IPS-18a (cell line): ENCODE measurements around the gene PGAM4.

Experiments used
- H3K27ac ChIP-seq: one replicate; pipeline ENCODE4 v1.5.1; 2013; ENCODE audit warnings: low read length
- H3K27me3 ChIP-seq: one replicate; pipeline ENCODE4 v1.6.1; 2013; ENCODE audit warnings: mild to moderate bottlenecking, low read length; ENCODE audit not compliant: control insufficient read depth, insufficient read depth
- H3K36me3 ChIP-seq: one replicate; pipeline ENCODE4 v1.6.1; 2013; ENCODE audit warnings: low read depth, low read length; ENCODE audit not compliant: control insufficient read depth
- H3K4me1 ChIP-seq: one replicate; pipeline ENCODE4 v1.6.1; 2013; ENCODE audit warnings: low read depth, low read length; ENCODE audit not compliant: control insufficient read depth
- H3K4me3 ChIP-seq: one replicate; pipeline ENCODE4 v1.5.1; 2013; ENCODE audit warnings: low read length
- H3K9ac ChIP-seq: one replicate; pipeline ENCODE4 v1.6.1; 2013; ENCODE audit warnings: mild to moderate bottlenecking, low read length, moderate library complexity
- H3K9me3 ChIP-seq: one replicate; pipeline ENCODE4 v1.6.1; 2013; ENCODE audit warnings: low read depth, low read length; ENCODE audit not compliant: control insufficient read depth

Gene PGAM4

DNA sequence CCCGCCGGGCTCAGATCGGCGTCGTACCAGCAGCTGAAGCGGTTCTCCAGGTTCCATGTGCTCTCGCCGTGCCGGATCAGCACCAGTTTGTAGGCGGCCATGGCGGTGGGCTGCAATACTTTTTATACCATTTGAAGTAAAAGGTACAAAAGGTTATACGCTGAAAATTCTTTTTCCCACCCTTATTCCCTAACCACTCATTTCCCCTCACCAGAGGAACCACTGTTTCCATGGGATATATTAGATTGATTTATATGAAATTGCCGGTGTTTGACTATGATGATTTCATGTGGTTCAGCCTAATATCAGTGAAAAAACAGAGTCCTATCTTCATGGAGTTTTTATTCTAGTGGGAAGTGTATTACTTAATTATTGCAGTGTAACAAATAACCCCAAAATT, at the start of gene PGAM4:
Gene PGAM4, minus strand, starts transcription at position 101 of the 400 bp plus-strand sequence. Its CDS starts 0 bp downstream, at position 101.
- Histone ChIP-seq H3K4me3 (no peak within 1 kb of the TSS), H3K36me3 (no peaks in the 10 kb centered on the region), H3K9ac (no peak within 1 kb of the TSS), H3K27me3 (no peaks in the 10 kb centered on the region), H3K4me1 (no peaks in the 10 kb centered on the region), H3K9me3 (peaks cover 9% of the 10 kb centered on the region), H3K27ac (no peak within 1 kb of the TSS)

DNA sequence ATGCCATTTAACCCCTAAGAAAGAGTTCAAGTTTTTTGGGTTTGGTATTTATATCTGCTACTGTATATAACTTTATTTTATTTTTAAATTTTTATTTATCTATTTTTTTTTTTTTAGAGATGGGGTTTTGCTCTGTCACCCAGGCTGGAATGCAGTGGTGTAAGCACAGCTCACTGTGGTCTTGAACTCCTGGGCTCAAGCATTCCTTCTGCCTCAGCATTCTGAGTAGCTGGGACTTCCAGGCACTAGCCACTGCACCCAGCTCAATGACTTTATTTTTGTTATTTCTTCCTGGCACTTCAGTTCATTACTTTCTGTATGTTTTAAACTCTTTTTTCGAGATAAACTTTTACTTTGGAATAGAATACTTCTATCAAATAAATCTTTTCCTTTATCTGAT, 42.4 kb upstream of the PGAM4 start:
- H3K36me3 ChIP-seq = no peaks in the 10 kb centered on the region
- H3K27me3 ChIP-seq = no peaks in the 10 kb centered on the region
- H3K9me3 ChIP-seq = peaks cover 6% of the 10 kb centered on the region
- no peaks in the 10 kb centered on the region for H3K4me1 ChIP-seq
- H3K4me3 ChIP-seq = no peak overlapping the region
- H3K27ac ChIP-seq = no peak overlapping the region
- H3K9ac ChIP-seq = no peak overlapping the region

DNA sequence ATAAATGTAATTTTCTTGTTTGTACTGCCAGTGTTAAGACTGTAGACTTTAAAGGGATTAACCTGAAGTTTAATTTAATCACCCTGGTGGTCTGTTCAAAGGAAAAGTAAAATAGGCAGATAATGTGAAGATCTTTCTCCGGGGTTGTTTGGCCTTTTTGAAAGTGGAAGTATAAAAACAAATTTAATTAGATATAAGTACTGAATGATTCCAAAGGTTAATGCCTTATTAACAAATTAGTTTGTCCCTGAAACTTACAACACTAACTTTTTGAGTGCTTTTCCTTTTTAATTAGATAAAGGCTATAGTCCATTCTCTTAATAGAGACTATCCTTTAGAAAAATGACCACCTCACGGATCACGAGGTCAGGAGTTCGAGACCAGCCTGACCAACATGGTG, 10.4 kb upstream of the PGAM4 start:
- Histone ChIP-seq H3K9ac (no peak overlapping the region), H3K27me3 (no peaks in the 10 kb centered on the region), H3K4me3 (no peak overlapping the region), H3K4me1 (no peaks in the 10 kb centered on the region), H3K9me3 (peaks cover 11% of the 10 kb centered on the region), H3K27ac (no peak overlapping the region), H3K36me3 (no peaks in the 10 kb centered on the region)

DNA sequence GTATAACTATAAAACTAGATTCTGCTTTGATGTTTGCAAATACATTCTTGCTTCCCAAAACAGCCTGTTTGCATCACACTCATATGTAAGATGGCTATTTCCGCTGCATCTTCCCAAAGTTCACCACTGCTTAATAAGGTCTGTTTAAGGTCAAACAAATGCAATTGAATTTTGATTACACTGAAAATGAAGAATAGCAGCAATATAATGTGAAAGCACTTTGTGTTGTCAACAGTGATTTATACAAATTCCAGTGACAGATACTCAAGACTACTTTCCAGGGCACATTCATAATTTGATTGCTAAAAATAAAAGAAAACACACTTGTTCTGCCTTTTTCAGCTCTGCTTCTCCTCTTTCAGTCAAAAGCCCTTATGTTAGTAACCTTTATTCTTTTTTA, 8.1 kb upstream of the PGAM4 start:
- no peak overlapping the region for H3K27ac ChIP-seq
- no peaks in the 10 kb centered on the region for H3K4me1 ChIP-seq
- no peaks in the 10 kb centered on the region for H3K36me3 ChIP-seq
- H3K4me3 ChIP-seq = no peak overlapping the region
- H3K27me3 ChIP-seq = no peaks in the 10 kb centered on the region
- H3K9ac ChIP-seq = no peak overlapping the region
- H3K9me3 ChIP-seq = peaks cover 16% of the 10 kb centered on the region

DNA sequence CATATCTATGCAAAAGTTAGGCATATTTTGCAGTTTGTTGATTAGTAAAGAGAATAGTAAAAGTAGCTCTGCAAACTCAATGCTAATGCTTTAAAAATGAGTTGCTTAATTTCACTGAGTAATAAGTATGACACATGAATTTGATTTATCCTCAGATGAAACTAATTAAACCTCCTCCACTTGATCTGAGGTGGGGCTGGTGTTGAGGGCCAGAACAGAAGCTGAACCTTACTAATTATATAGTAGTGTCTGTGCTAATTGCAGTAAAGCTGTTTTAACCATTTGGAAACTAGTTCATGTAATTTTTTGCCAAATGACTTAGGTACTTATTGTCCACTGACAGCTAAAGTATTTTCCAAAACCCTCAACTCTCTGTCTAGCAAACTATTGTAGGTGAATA, 7.7 kb upstream of the PGAM4 start:
- Histone ChIP-seq H3K9me3 (peaks cover 14% of the 10 kb centered on the region), H3K27ac (no peak overlapping the region), H3K4me1 (no peaks in the 10 kb centered on the region), H3K9ac (no peak overlapping the region), H3K36me3 (no peaks in the 10 kb centered on the region), H3K4me3 (no peak overlapping the region), H3K27me3 (no peaks in the 10 kb centered on the region)

DNA sequence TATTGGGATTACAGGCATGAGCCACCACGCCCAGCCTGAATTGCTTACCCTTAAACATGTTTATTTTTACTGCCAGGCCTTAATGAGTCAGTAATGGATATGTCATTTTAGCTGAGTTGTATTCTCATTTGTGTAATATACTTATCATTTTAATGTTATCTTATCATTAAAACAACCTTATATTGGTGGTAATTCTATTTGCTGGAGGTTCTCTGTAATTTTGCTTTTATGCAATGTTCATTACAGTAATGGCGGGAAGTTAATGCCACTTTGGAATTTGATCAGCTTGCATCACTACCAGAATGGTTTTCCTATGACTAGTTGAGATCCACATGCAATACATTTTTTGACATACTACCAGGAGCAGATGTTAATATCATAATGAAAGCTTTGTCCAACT, 6.3 kb upstream of the PGAM4 start:
- Histone ChIP-seq H3K9me3 (peaks cover 13% of the 10 kb centered on the region), H3K4me3 (no peak overlapping the region), H3K4me1 (no peaks in the 10 kb centered on the region), H3K9ac (no peak overlapping the region), H3K36me3 (no peaks in the 10 kb centered on the region), H3K27ac (no peak overlapping the region), H3K27me3 (no peaks in the 10 kb centered on the region)

DNA sequence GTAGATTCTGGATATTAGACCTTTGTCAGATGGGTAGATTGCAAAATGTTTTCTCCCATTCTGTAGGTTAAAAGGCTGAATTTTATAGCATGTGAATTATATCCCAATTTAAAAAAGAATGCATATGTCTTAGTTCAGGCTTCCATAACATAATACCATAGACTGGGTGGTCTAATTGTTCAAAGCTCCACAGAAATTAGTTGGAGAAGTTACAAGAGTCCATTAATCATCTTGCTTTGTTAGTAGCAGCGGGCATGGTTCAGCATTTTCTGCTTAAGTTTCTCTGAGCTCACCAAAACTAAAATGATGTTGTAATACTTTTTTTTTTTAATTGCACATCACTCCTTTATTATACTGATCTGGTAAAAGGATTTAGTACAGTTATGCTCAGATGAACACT, 1.8 kb downstream of the PGAM4 start:
- H3K27ac ChIP-seq = no peak overlapping the region
- no peaks in the 10 kb centered on the region for H3K27me3 ChIP-seq

DNA sequence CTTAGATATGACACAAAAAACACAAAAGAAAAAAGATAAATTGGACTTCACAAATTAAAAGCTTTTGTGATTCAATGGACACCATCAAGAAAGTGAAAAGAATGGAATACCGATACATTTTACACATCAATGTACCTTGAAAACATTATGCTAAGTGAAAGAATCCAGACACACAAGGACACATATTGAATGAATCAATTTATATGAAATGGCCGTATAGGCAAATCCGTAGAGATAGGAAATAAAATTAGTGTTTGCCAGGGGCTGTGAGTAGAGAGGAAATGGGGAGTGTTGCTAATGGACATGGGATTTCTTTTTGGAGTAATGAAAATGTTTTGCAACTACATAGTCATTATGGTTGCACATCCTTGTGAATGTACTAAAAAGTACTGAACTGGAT, 3.1 kb downstream of the PGAM4 start:
- H3K4me1 ChIP-seq = no peaks in the 10 kb centered on the region
- H3K4me3 ChIP-seq = no peak overlapping the region
- no peak overlapping the region for H3K27ac ChIP-seq
- H3K27me3 ChIP-seq = no peaks in the 10 kb centered on the region
- no peaks in the 10 kb centered on the region for H3K36me3 ChIP-seq
- H3K9ac ChIP-seq = no peak overlapping the region
- peaks cover 3% of the 10 kb centered on the region for H3K9me3 ChIP-seq

More for the DNA sequence above, 1.8 kb downstream of the PGAM4 start:
- peaks cover 3% of the 10 kb centered on the region for H3K9me3 ChIP-seq
- H3K4me3 ChIP-seq = no peak overlapping the region
- H3K4me1 ChIP-seq = no peaks in the 10 kb centered on the region
- no peaks in the 10 kb centered on the region for H3K36me3 ChIP-seq
- no peak overlapping the region for H3K9ac ChIP-seq

DNA sequence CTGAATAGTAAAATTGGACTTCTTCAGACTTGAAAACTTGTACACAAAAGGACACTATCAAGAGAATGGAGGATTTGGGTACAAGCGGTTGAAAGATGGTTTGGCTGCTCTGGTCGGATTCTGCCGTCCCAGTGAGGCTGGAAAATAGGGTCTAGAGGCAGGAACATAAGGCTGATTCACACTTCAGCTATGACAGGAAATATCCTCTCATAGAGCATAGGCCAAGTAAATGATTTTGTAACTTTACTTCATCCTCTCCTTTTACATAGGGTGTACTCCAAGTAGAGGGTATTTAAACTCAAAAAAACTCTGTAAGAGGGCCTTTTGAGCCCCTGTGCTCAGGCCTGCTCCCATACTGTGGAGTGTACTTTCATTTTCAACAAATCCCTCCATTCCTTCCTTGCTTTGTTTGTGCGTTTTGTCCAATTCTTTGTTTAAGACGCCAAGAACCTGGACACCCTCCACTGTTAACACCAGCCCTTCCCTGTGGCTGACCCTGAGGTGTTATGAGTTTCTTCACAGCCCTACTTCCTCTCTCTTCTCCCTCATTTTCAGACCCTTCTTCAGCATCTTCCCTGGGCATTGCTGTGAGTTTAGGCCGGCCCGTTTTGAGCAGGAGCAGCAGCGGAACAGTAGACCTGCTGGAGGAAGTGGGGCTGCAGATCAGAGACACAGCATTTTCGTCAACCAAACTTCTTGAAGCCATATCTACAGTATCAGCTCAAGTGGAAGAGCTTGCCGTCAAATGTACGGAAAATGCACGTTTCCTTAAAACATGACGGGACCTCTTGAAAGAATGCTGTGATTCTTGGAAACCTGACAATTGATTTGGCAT, 7.2 kb downstream of the PGAM4 start:
- no peak overlapping the region for H3K27ac ChIP-seq
- no peak overlapping the region for H3K9ac ChIP-seq

DNA sequence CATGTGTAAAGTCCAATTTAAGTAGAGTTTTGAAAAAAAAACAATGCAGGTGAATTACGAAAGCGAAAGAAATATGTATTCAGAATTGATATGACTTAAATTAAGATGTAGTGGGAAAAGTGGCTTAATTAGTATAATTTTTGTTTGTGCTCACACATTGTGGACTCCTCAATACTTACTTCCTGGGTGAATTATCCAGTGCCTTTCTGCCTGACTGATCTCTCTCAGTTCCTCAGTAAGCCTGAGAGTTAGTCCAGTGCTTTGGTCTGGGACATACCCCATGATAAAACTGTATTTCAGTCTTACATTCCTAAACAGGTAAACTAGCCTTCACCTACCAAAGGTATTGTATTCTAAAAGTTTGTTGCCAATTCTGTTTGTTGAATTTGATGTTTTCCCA, 8.4 kb downstream of the PGAM4 start:
- Histone ChIP-seq H3K9me3 (peaks cover 16% of the 10 kb centered on the region), H3K36me3 (no peaks in the 10 kb centered on the region), H3K27me3 (no peaks in the 10 kb centered on the region), H3K27ac (no peak overlapping the region), H3K4me3 (no peak overlapping the region), H3K9ac (no peak overlapping the region), H3K4me1 (no peaks in the 10 kb centered on the region)

More for the DNA sequence above, 7.2 kb downstream of the PGAM4 start:
- Histone ChIP-seq H3K9me3 (peaks cover 20% of the 10 kb centered on the region), H3K4me3 (no peak overlapping the region), H3K36me3 (no peaks in the 10 kb centered on the region), H3K27me3 (no peaks in the 10 kb centered on the region), H3K4me1 (no peaks in the 10 kb centered on the region)

DNA sequence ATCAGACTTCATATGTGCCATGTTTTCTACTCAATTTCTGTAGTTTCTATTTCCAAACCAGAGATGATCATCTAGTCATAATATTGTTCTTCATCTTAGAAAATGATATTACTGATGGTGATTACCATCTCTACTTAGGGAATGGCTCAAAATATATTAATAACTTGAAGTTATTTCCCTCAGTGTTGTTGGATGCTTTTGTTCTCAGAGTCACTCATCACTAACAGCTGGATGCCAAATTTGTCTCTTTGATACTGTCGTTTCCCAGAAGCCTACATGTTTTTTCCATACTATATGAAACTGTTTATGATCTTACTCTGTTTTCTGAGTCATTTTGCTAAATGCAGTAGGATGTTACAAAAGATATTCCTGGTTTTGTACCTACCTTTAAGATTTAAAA, 8.9 kb downstream of the PGAM4 start:
- H3K27ac ChIP-seq = no peak overlapping the region
- H3K27me3 ChIP-seq = no peaks in the 10 kb centered on the region
- H3K9ac ChIP-seq = no peak overlapping the region
- no peaks in the 10 kb centered on the region for H3K36me3 ChIP-seq
- H3K9me3 ChIP-seq = peaks cover 16% of the 10 kb centered on the region
- no peak overlapping the region for H3K4me3 ChIP-seq
- H3K4me1 ChIP-seq = no peaks in the 10 kb centered on the region

DNA sequence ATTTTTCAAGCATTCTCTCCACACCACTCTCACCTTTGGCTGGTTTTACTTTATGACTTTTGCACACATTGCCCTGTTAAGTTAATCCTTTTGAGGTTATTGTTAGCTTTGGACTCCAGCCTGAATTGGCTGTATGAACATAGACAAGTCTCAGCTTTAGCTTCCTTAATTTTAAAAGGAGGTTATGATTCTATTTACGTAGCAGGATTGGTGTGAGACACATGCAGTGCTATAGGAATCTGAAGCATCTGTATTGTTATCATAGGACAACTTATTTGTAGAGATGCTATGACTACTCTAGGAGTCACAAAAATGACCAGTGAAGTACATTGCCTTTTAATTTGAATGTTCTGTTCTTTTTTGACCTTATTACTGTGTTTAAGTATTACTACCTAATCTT, 15.7 kb downstream of the PGAM4 start:
- Histone ChIP-seq H3K27ac (no peak overlapping the region), H3K36me3 (no peaks in the 10 kb centered on the region), H3K4me3 (no peak overlapping the region), H3K9me3 (peaks cover 5% of the 10 kb centered on the region), H3K9ac (no peak overlapping the region), H3K27me3 (no peaks in the 10 kb centered on the region), H3K4me1 (no peaks in the 10 kb centered on the region)
